ENCODE data around the gene RPS19.
"Not testable (repeated sequence)": the region's sequence is repeated elsewhere in the genome, so short reads cannot be mapped to it uniquely, and the experiment has no call there.

Gene RPS19

GRCh38 chr19:41903193-41903953 lies 43.3 kb downstream of the RPS19 start:
- no peak for DNase-seq

GRCh38 chr19:41904118-41904870 lies 44.2 kb downstream of the RPS19 start:
- DNase-seq: no peak

DNA sequence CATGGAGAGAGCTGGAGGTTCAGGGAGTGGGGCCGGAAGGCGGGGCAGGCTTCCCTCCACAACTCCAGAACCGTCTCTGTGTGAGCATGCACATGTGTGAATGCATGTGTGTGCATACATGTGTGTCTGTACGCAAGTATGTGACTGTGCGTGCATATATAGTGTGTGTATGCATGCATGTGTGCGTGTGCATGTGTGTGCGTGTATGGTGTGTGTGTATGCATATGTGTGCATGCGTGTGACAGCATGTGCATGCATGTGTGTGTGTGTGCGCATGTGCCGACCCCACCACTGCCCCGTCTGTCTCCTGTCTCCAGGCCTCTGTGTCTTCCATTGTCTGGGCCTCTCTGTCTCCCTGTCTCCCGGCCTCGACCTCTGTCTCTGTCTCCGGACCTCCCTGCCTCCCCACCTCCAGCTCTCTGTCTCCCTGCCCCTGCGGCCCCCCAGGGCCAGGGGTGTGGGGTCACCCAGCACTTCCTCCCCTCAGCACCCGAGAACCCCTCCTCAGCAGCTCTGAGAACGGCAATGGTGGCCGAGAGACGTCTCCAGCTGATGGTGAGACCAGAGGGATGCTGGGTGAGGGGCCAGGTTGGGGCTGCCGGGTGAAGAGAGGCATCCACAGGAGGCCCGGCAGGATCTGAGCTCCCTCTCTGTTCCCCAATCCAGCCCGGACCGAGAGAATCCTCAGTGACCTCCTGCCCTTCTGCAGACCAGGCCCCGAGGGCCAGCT lies 45.4 kb downstream of the RPS19 start:
- no peak for DNase-seq

GRCh38 chr19:41906271-41906670 lies 46.2 kb downstream of the RPS19 start:
- DNase-seq: no peak

- DNase-seq: no peak
Observed at GRCh38 chr19:41906916-41907680, 47.0 kb downstream of the RPS19 start.

- no peak for DNase-seq
Observed at GRCh38 chr19:41907994-41908615, 48.0 kb downstream of the RPS19 start.

GRCh38 chr19:41908724-41909464 lies 48.8 kb downstream of the RPS19 start:
- no peak for DNase-seq

DNA sequence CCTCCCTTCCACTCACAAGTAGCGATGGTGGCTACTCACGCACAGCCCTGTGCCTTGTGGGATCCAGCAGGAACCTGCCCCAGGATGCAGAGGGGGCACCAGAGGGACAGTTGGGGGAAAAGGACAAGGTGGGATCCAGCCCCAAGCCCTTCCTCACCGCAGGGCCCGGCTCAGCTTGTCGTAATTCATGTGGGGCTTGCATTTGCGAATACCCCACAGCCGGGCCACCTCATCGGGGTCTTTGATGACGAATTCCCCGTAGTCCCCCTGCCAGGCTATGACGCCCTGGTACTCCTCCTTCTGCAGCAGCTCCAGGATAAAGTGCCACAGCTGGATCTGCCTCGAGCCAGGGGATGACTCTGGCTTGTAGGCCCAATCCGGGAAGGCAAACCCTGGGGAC lies 49.7 kb downstream of the RPS19 start:
- DNase-seq: no peak

DNA sequence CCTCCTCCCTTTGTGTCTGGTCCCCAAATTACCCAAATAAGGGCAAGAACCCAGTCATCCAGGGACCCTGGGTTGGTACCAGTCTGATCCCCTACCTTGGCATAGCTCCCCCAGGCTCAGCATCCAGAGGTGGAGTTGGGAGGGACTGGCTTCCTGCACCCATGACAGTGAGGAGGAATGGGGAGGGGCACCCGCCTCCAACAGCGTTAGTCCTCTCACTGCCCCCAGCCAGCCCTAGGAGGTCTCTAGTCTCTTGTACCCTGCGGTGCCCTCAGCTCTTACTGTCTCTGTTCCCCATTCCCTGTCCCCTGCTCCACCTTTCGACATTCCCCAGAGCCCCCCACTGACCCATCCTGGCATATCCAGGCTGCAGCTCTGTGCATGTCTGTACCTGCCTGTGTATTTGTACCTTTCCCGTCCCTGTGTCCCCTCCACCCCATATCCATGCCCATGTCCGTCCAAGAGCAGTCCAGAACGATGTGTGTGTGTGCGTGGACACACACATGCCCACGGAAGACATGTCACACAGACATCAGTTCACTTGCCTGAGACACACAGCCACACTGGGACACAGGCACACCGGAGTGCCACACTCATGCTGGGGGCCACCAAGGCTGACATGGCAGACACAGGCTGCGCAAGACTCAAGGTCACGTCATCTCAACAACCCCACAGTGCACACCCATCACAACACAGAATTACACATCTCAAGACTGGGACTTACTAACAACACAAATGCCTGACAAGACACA lies 50.4 kb downstream of the RPS19 start:
- no peak for DNase-seq

- DNase-seq: peak; percentile 42
Observed at GRCh38 chr19:41910992-41911888, 51.2 kb downstream of the RPS19 start.

DNA sequence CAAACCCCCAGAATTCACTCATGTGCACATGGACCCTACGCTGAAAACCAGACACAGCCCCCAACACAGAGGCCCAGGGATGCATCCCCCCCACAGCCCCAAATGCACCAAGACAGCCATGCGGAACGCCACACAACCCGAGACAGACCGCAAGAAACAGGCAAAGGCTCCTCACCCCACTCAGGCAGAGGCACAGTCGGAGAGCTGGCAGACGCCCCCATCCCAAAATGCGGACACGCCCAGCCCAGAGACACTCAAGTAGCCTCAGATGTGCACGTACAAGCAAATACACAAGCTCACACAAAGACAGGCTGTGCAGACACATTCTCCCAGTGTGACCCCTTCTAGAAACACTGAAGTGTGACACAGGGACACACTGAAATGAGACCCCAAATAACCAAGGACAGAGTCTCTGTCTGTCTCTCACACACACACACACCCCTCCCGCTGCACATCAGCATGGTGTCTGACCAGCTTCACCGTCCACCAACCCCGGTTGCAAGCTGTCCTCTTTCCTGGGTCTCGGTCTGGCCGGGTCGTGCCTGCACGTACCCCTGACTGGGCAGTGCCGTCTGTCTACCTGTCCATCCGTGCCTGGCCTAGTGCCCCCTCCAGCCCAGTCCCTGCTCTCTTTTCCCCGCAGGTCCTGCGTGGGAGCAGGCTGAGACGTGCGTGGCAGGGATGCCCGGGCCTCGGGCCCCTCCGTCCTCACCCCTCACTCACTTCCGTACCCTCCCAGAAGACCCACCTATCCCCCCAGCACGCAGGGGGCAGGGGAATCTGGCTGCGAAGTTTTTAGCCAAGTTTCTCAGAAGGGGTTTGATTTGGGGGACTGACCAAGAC lies 52.1 kb downstream of the RPS19 start:
- no peak for DNase-seq

DNA sequence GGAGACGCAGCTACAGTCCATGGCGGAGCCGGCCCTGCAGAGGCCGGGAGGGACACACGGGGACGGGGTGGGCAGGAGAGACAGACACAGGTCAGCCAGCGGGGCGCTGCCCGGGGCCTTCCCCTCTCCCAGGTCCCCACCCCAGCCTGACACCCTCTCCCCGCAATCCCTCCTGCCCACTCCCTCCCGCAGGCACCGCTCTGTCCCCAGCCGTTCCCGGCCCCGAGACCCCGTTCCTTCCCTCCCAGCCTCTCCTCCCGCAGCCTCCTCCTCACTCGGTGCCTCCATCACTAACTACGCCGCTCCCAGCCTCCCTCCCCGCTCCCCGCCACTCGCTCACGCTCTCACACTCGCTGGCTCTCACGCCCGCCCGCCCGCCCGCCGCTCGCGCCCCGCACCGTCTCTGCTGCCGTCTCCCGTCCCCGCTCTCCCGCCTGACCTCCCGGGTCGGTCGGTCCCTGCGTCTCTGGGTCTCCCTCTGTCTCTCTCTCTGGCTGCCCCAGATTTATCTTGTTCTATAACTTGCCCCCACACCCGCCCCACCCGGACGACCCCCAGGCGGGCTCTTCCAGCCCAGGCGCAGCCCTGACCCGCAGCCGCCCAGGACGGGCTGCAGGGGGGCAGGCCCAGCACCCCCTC lies 53.0 kb downstream of the RPS19 start:
- DNase-seq: peak; percentile 49

DNA sequence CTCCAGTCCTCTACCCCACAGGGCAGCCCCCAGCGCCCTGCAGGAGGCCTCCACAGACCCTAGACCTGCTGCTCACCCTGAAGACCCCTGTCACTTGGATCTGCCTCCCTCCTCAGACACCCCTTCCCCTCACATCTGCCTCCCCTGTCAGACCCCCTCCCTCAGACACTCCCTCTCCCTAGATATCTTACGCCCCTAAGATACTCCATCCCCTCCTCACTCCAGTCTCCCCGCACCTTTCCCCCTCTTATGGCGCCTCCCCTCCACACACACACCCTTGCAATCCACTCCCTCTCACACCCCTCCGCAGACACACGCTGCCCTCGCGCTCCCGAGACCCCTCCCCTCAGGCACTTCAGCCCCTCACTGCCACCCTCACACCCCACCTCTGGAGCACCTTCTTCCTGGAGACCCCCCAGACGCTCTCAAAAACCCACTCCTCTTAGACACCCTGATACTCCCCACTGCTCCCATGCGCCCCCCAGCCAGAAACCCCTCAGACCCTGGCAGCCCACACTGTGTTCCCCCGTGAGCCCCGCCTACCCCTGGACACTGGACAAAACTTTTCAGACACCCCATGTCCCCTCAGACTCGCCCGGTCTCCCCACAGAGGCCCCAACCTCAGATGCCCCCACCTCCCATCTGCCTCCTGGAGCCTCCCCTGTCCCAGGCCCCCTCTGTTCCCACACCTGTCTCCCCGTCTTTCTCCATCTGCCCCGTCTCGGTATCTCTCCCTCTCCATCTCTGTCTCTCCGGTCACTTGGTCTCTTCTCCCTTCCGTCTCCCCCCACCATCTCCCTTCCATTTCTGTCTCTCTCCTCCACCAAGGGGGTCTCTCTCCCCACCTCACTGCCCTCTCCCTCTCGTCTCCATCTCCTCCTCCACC lies 53.7 kb downstream of the RPS19 start:
- no peak for DNase-seq

DNA sequence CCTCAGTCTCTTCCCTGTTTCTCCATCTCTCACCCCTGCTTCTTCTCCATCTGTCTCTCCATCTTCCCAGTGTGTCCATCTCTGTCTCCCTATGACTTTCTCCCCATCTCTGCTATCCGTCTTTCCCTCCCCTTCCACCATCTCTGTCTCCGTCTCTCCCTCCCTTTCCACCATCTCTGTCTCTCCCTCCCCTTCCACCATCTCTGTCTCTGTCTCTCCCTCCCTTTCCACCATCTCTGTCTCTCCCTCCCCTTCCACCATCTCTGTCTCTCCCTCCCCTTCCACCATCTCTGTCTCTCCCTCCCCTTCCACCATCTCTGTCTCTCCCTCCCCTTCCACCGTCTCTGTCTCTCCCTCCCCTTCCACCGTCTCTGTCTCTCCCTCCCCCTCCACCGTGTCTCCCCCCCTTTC lies 54.4 kb downstream of the RPS19 start:
- DNase-seq: not testable (repeated sequence)

DNA sequence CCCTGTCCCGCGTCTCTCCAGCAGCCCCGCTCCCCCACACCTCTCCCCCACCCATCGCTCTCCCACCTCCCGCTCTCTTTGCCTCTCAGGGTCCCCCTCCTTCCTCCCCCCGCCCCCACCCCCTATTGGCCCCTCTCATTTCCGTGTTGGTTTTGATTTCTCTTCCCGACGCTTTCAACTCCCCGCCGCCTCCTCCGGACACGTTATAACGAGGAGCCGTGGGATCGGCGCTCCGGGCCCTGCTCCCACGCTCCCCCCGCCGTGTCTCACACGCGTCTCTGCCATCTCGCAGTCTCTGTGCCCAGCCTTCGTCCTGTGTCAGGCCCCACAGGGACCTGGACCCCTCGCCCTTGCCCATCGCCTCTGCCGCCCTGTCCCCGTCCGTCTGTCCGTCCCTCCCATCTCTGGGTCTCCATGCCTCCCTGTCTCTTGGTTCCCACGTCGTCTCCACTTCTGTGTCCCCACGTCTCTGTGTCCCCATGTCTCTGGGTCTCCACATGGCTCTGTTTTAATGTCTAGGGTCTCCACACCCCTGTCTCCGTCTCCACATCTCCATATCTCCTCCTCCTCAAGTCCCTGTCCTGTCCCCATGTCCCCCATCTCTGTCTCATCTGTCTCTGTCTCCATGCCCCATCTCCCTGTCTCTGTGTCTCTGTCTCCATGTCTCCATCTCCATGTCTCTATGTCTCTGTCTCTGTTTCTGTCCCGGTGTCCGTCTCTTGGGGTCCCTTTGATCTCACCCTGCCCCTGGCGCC lies 55.1 kb downstream of the RPS19 start:
- DNase-seq: peak; percentile 35

DNA sequence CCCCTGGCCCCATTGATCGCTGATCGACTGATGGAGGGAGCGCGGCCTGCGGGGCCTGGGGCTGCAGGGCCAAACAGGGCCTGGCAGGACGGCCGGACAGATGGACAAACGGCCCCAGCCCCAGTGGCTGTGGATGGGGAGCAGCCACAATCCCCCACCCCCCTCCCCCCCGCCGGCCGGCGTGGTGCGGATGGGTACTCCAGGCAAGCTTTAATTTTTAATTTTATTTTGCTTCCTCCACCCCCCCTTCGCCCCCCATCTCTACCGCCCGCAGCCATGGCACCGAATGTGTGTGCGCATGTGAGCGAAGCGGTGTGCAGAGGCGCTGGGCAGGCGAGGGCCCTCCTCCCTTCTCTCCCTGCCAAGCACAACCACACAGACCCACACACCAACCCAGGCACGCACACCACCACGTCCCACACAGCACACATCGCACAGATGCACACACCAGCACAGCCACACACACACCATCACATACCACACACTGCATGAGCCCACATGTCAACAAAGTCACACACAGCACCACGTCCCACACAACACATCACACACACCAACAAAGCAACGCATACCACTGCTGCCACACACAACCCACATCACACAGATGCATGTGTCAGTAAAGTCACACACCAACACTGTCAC lies 55.8 kb downstream of the RPS19 start:
- peak; percentile 35 for DNase-seq

Measured in CD4-positive, alpha-beta T cell treated with Interleukin-6 for 4 hours (primary cell).